Epidermal melanocyte (primary cell): ENCODE measurements around the gene LARP4B.
"Not testable (repeated sequence)": the region's sequence is repeated elsewhere in the genome, so short reads cannot be mapped to it uniquely, and the experiment has no call there.

ENCODE experiments used
- DNase-seq: peaks from one replicate; pipeline ENCODE4 v3.0.0; 2011; ENCODE audit warnings: low spot score; ENCODE audit not compliant: insufficient read length

Gene LARP4B

GRCh38 chr10:958856-959255 lies 27.4 kb upstream of the LARP4B start:
- no peak for DNase-seq

GRCh38 chr10:958106-958505 lies 26.6 kb upstream of the LARP4B start:
- DNase-seq = no peak

GRCh38 chr10:955820-956217 lies 24.3 kb upstream of the LARP4B start:
- DNase-seq = no peak

DNA sequence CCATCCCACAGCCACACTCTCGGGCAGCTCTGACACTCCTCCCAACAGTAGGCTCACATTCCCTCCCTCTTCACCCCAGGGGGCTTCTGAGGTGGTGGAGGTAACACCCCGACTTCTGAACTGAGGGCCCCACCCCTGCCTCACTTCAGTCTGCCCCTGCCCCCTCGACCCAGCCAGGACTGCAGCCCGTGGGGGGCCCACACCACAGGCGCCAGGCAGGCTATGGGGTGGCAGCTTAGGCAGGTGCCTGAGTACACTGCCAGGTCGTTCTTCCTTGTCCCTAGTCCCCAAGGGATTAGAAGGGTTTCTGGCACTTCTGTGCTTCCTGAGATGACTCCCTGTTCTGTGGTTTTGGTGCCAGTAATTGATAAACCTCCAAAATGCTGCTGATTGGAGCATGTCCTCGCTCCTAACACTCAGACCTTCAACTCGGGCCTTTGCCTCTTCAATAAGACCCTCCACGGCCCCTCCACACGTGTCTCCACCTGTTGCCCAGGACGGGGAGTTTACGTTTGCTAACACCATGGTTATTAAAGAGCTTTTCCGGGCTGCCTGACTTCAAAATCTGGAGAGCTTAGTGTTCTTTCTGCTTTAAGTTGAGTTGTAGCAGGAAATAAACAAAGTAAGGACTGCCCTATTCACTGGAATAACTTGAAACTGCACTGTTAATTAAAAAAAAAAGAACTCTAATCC lies 23.8 kb upstream of the LARP4B start:
- no peak for DNase-seq

GRCh38 chr10:954396-954795 lies 22.9 kb upstream of the LARP4B start:
- DNase-seq = no peak

- no peak for DNase-seq
These were observed 22.3 kb upstream of the LARP4B start for GRCh38 chr10:953836-954235.

GRCh38 chr10:949446-949845 lies 17.9 kb upstream of the LARP4B start:
- DNase-seq = no peak

GRCh38 chr10:948347-948746 lies 16.8 kb upstream of the LARP4B start:
- DNase-seq = no peak

GRCh38 chr10:947881-948280 lies 16.4 kb upstream of the LARP4B start:
- no peak for DNase-seq

DNA sequence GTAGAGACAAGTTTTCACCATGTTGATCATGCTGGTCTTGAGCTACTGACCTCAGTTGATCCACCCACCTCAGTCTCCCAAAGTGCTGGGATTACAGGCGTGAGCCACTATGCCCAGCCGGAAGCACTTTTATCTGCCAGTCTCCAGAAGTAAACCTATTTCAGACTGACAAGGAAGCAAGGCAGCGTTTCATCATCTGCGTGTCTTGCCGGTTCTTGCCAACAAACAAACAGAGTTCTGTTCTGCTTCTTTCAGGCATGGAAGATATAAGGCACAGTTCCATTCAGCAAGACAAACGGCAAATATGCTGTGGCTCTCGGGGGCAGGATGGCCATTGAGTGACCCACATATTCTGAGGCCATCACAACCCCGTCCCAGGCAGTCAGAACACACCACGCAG lies 15.5 kb upstream of the LARP4B start:
- no peak for DNase-seq

DNA sequence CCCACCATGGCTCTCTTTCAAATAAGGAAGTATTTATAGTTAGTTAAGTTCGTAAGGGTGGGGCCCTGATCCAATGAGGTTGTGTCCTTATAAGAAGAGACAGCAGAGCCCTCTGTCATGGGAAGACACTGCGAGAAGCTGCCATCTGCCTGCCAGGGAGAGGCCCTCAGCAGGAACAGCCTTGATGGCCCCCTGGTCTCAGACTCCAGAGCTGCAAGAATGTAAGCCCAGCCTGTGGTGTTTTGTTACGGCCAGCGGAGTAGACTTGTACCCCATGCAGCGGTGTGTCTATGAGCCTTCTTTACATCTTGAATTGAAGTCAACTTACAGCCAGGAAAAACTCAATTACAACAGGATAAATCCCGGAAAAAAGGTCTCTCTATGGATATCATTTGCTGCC lies 14.3 kb upstream of the LARP4B start:
- no peak for DNase-seq

DNA sequence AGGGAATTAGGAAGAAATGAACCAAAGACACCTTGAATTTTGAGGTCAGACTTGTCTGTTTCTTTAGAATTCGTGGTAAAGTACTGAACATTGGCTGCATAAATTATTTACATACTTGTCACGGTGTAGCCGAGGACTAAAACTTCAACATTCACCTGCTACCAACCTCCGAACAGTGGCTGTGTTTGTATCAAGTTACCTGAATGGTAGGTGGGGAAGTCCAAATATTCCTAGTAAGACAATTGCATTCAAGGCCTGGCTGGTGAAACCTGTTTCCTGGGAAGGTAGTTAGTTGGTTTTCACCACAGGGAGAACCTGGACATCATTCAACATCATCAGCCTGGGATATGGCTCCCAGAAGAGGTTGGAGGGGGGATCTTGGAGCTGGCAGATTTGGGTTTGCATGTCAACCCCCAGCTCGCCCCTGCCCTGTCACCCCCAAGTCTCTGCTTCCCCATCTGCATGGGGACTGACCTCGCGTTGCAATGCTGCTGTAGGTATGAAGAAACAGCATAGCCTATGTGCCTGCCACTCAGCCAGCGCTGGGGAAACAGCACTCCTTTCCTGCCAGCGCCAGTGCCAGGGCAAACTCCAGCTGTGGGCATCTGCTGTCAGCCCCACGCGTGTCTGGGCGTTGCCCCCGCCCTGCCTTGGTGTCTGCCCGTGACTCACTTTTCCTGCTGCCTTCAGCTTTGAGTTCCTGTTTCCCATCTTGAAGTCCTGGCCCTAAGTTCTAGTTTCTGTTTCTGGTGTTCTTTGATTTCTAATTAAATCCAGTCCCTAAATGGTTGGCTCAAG lies 12.7 kb upstream of the LARP4B start:
- DNase-seq = peak; percentile 72

GRCh38 chr10:943334-944033 lies 12.0 kb upstream of the LARP4B start:
- DNase-seq = no peak

DNA sequence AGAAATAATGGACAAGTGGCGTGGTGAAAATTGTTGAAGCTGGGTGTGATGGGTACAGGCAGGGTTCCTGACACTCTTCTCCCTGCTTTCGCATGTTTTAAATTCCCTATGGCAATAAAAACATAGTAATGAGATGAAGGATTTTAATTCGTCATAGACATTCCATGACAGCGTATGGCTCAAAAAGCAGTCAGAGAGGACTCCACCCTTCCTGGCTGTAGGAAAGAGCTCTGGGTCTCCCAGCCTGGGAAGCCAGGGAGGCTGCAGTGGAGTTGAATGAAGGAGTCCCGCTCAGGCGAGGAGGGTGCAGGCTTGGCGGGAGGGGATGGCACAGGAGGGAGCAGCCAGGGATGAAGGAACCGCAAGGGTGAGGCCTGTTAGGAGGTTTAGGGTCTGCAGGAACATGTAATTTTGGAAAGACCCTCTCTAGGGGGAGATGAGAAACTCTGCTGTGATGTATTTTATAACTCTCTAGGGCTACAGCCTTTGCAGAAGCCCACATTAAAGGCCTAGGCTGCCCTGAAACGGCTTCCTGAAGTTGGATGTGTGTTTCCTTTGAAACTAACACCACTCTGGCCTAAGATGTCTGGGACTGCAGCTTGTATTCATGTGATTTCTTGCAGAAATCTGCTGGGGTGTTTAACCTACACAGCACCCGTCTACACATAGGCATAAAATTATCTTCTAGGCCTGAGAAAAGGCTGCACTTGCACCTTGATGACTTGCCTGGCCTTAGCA lies 7.6 kb upstream of the LARP4B start:
- no peak for DNase-seq

DNA sequence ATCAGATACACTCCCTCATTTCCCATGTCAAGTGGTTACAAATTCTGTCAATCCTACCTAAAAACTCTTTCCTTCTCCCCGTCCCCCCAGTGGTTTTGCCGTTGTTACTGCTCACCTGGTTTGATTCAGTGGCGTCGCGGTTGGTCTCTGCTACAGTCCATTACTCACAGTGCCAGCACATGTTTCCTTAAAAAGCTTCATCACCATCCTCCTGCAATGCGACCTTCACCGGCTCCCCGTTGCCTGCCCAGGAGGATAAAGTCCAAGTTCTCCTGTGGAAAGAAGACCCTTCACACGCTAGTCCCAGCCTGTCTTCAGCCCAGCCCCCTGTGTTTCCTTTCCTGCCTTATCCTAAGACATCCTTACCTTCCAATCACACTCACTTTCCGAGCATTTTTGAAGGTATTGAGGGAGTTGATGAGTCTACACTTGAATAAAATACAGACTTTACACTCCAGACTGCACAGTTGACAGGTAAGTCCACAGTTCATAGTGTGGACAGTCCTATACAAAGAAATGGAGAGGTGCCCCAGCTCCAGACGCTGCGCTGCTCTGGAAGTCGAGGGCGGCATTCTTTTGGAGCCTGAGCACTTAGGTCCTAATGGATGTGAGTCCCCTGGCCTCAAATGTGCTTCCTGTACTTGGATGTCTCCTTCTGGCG lies 3.4 kb upstream of the LARP4B start:
- no peak for DNase-seq

- DNase-seq = not testable (repeated sequence)
These were observed 2.7 kb upstream of the LARP4B start for GRCh38 chr10:934165-934564.

DNA sequence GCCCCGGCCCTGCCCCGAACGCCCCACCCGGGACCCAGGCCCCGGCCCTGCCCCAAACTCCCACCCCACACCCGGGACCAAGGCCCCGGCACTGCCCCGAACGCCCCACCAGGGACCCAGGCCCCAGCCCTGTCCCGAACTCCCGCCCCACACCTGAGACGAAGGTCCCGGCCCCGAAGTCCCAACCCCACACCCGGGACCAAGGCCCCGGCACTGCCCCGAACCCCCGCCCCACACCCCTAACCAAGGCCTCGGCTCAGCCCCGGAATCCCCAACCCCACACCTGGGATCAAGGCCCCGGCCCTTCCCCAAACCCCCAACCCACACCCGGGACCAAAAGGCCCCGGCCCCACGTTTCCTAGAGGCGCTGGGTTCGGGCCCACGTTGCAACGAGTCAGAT lies 1.1 kb upstream of the LARP4B start:
- no peak for DNase-seq

DNA sequence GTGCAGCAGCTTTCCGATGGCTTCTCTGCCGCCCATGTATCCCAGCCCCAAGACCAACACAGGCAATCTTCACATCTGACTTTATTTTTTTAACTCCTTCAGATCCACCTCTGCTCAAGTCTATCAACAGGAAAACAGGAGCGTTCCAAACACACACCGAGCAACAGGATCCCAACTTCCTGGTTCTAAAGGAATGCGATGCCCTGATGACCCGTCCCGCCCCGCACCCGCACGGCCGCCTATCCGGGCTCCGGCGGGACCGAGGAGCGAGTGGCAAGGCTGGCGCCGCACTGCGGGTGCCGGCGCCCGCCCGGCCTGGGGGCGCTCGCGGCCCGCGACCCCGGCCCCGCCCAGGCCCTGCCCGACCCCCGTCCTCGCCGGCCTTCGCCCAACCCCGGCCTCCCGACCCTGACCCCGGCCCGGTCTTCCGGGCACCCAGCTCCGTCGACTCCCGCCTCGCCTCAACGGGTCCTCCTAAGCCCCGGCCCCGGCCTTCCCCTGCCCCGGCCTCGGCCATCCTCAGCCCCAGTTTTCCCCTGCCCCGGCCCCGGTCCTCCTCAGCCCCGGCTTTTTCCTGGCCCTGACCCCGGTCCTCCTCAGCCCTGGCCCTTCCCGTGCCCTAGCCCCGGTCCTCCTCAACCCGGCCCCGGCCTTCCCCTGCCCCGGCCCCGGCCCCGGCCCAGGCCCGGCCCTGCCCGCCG lies 730 bp downstream of the LARP4B start:
- no peak for DNase-seq

GRCh38 chr10:929960-930624 lies 1.4 kb downstream of the LARP4B start:
- no peak for DNase-seq

DNA sequence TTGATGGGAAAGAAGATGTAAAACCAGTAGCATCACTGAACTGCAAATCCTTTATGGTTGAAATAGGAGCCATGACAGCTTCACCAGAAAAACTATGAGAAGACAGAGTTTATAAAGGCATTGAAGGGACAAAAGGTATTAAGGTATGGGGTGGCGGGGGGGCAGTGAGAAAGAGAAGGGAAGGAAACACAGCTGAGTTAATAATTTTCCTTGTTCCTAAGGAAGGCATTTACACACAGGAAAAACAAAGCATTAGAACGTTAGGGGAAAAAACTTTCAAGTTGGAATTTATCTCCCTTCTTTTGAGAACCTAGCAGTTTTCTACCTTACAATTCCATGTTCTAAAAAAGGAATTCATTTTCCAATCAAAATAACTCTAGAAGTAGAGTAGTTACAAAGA lies 4.4 kb downstream of the LARP4B start:
- DNase-seq = no peak
